ENCODE measurements around the gene AP5S1.

DNA sequence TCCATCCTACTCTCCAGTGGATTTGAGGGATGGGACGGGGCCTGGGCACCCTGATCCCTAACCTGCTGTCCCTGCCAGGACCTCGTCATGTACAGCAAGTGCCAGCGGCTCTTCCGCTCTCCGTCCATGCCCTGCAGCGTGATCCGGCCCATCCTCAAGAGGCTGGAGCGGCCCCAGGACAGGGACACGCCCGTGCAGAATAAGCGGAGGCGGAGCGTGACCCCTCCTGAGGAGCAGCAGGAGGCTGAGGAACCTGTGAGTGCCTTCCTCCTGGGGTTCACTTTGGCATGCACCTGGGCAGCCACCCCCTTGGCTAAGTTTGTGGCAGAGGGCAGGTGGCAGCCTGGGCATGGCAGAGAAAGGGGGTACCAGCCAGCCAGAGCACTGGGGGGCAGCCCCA is 18.5 kb upstream of the AP5S1 start:
- TF ChIP-seq ISL1 (CRISPR knock-in tag; IDR thresholded peaks at IDR 0.05) (no peak), ZFP30 (CRISPR knock-in tag; IDR thresholded peaks at IDR 0.05) (no peak), RARB (CRISPR knock-in tag; IDR thresholded peaks at IDR 0.05) (no peak), CSDC2 (CRISPR knock-in tag; IDR thresholded peaks at IDR 0.05) (no peak), ESRRG (CRISPR knock-in tag; IDR thresholded peaks at IDR 0.05) (no peak), BACH2 (CRISPR knock-in tag; IDR thresholded peaks at IDR 0.05; ENCODE audit: borderline replicate concordance) (no peak), SNAI2 (CRISPR knock-in tag; IDR thresholded peaks at IDR 0.05) (no peak), ZNF70 (CRISPR knock-in tag; IDR thresholded peaks at IDR 0.05) (no peak), ZNF8 (CRISPR knock-in tag; IDR thresholded peaks at IDR 0.05) (no peak), PPARA (CRISPR knock-in tag; IDR thresholded peaks at IDR 0.05; ENCODE audit: borderline replicate concordance) (no peak), ZC3H10 (CRISPR knock-in tag; IDR thresholded peaks at IDR 0.05) (no peak)
- TF ChIP-seq, protein P1, sequence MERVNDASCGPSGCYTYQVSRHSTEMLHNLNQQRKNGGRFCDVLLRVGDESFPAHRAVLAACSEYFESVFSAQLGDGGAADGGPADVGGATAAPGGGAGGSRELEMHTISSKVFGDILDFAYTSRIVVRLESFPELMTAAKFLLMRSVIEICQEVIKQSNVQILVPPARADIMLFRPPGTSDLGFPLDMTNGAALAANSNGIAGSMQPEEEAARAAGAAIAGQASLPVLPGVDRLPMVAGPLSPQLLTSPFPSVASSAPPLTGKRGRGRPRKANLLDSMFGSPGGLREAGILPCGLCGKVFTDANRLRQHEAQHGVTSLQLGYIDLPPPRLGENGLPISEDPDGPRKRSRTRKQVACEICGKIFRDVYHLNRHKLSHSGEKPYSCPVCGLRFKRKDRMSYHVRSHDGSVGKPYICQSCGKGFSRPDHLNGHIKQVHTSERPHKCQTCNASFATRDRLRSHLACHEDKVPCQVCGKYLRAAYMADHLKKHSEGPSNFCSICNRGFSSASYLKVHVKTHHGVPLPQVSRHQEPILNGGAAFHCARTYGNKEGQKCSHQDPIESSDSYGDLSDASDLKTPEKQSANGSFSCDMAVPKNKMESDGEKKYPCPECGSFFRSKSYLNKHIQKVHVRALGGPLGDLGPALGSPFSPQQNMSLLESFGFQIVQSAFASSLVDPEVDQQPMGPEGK (CRISPR knock-in tag; IDR thresholded peaks at IDR 0.05; ENCODE audit: borderline replicate concordance), result no peak
- TF ChIP-seq, protein P2, sequence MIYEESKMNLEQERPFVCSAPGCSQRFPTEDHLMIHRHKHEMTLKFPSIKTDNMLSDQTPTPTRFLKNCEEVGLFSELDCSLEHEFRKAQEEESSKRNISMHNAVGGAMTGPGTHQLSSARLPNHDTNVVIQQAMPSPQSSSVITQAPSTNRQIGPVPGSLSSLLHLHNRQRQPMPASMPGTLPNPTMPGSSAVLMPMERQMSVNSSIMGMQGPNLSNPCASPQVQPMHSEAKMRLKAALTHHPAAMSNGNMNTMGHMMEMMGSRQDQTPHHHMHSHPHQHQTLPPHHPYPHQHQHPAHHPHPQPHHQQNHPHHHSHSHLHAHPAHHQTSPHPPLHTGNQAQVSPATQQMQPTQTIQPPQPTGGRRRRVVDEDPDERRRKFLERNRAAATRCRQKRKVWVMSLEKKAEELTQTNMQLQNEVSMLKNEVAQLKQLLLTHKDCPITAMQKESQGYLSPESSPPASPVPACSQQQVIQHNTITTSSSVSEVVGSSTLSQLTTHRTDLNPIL (CRISPR knock-in tag; IDR thresholded peaks at IDR 0.05; ENCODE audit: low read depth), result no peak
- TF ChIP-seq, protein P3, sequence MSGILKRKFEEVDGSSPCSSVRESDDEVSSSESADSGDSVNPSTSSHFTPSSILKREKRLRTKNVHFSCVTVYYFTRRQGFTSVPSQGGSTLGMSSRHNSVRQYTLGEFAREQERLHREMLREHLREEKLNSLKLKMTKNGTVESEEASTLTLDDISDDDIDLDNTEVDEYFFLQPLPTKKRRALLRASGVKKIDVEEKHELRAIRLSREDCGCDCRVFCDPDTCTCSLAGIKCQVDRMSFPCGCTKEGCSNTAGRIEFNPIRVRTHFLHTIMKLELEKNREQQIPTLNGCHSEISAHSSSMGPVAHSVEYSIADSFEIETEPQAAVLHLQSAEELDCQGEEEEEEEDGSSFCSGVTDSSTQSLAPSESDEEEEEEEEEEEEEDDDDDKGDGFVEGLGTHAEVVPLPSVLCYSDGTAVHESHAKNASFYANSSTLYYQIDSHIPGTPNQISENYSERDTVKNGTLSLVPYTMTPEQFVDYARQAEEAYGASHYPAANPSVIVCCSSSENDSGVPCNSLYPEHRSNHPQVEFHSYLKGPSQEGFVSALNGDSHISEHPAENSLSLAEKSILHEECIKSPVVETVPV (CRISPR knock-in tag; IDR thresholded peaks at IDR 0.05), result no peak
